ENCODE data around the gene ACRBP.

ACRBP gene

DNA sequence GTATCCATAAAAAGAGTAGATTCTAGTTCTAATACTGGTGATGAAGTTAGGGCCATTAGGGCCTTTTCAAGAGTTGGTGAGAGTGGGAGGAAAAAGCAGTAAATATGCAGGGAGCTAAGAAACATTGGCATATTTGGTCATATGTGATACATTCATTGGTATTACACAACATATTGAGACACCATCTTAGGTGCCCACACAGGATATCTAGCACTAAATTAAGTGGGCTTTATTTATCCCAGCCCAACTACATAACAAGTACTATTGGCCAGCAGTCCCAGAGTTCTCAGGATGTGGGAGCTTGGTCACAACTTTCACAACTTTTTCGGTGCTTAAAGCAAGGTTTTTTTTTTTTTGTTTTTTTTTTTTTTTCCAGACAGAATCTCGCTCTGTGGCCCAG is 17.7 kb upstream of the ACRBP start:
- peak overlapping the region; percentile 7 for H3K27ac Mint-ChIP-seq

DNA sequence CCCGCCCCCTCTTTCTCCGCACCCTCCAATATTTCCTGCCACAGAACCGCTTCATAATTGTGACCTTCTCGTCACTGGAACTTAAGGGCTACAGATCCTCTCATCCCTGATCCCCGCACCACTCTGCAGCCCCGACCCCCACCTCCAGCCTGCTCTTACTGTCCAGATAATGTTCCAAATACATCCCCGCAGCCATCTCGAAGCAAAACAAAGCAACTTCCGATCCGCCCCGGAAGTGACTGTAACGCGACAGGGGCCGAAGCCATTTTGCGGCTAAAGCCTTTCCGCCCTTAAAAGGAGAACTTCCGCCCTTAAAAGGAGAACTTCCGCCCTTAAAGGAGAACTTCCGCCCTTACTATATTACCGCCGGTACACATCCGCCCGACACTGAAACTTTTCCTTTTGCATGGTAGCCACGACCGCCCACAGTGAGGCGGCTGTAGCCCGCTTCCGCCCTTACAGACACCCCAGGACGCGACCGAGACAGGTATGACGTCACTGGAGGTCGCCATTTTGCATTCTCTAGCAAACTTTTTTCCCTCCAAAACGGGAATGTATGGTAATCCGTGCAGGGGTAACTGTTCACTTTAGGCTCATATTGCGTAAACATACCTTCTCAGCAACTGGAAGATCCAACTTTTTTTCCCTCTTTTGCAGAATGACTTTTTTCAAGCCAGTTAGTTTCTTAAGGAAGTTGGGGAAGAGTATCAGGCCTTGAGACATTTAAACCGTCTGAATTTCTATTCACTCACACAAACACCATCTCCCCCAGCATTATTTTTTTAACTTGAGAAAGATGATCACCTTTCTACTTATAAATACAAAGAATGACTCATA is 15.9 kb upstream of the ACRBP start, which contains the start of gene ING4:
ING4 (minus strand) TSS at position 214 of the 837 bp plus-strand sequence; CDS start at position 196, 18 bp downstream.
- Mint-ChIP-seq H3K4me3 (peak within 1 kb of the TSS; percentile 90), H3K4me1 (ENCODE audit: low read depth) (peaks cover 16% of the 10 kb centered on the region), H3K9me3 (no peaks in the 10 kb centered on the region), H3K36me3 (ENCODE audit: low read depth) (peaks cover 24% of the 10 kb centered on the region), H3K27ac (peak within 1 kb of the TSS; percentile 92), H3K27me3 (ENCODE audit: low read depth) (no peaks in the 10 kb centered on the region)

More for the DNA sequence above, 17.7 kb upstream of the ACRBP start:
- Mint-ChIP-seq H3K4me3 (no peak overlapping the region), H3K27me3 (ENCODE audit: low read depth) (no peaks in the 10 kb centered on the region), H3K9me3 (no peaks in the 10 kb centered on the region), H3K36me3 (ENCODE audit: low read depth) (peaks cover 31% of the 10 kb centered on the region), H3K4me1 (ENCODE audit: low read depth) (peaks cover 16% of the 10 kb centered on the region)

DNA sequence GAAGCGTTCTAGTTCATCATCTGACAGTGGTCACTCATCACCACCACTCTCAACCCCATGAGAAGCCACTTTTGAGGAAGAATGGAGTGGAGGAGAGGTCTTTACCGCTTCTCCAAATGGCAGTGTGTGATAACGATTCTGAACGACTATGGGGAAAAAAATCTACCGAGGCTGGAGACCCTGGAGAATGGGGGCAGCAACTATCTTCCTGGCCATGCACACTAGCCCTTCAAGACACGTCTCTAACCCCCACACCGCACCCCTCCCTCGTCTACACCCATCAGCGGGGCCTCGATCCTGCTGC is 15.3 kb upstream of the ACRBP start:
- Mint-ChIP-seq H3K4me3 (peak overlapping the region; percentile 90), H3K9me3 (no peaks in the 10 kb centered on the region), H3K27ac (peak overlapping the region; percentile 92)

GRCh38 chr12:6653987-6654386 is 6.8 kb upstream of the ACRBP start:
- H3K27ac Mint-ChIP-seq, result no peak overlapping the region
- H3K9me3 Mint-ChIP-seq, result no peaks in the 10 kb centered on the region
- H3K4me3 Mint-ChIP-seq, result no peak overlapping the region
- no peaks in the 10 kb centered on the region for H3K4me1 Mint-ChIP-seq (ENCODE audit: low read depth)
- H3K36me3 Mint-ChIP-seq (ENCODE audit: low read depth), result peaks cover 21% of the 10 kb centered on the region
- H3K27me3 Mint-ChIP-seq (ENCODE audit: low read depth), result no peaks in the 10 kb centered on the region

More for the DNA sequence above, 15.3 kb upstream of the ACRBP start:
- Mint-ChIP-seq H3K4me1 (ENCODE audit: low read depth) (peaks cover 16% of the 10 kb centered on the region), H3K36me3 (ENCODE audit: low read depth) (peaks cover 19% of the 10 kb centered on the region), H3K27me3 (ENCODE audit: low read depth) (no peaks in the 10 kb centered on the region)

DNA sequence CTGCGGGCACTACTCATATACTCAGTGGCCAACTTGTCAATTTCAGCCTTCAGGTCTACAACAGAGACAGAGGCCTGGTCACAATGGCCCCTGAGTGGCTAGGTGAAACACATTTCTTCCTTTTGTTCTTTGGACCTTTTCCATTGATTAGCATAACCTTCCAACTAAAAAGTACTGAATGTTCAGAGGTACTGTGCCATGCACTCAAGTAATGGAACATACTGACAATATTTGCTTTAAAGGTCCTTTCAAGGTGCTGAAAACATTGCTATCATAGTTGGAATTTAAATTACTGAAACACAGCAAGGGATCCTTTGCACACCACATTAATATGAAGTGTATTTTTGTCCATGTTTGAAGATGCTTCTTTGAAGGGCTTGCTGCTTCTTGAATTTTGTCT is 6.1 kb upstream of the ACRBP start:
- H3K36me3 Mint-ChIP-seq (ENCODE audit: low read depth), result peaks cover 17% of the 10 kb centered on the region
- H3K27me3 Mint-ChIP-seq (ENCODE audit: low read depth), result no peaks in the 10 kb centered on the region
- no peak overlapping the region for H3K27ac Mint-ChIP-seq
- H3K4me3 Mint-ChIP-seq, result no peak overlapping the region
- H3K9me3 Mint-ChIP-seq, result no peaks in the 10 kb centered on the region
- H3K4me1 Mint-ChIP-seq (ENCODE audit: low read depth), result no peaks in the 10 kb centered on the region

GRCh38 chr12:6652391-6652790 is 5.2 kb upstream of the ACRBP start:
- Mint-ChIP-seq H3K36me3 (ENCODE audit: low read depth) (peaks cover 21% of the 10 kb centered on the region), H3K27ac (no peak overlapping the region), H3K9me3 (no peaks in the 10 kb centered on the region), H3K4me1 (ENCODE audit: low read depth) (no peaks in the 10 kb centered on the region), H3K27me3 (ENCODE audit: low read depth) (no peaks in the 10 kb centered on the region), H3K4me3 (no peak overlapping the region)

- H3K9me3 Mint-ChIP-seq, result no peaks in the 10 kb centered on the region
- H3K4me3 Mint-ChIP-seq, result no peak overlapping the region
- H3K4me1 Mint-ChIP-seq (ENCODE audit: low read depth), result peaks cover 4% of the 10 kb centered on the region
- no peak overlapping the region for H3K27ac Mint-ChIP-seq
- H3K27me3 Mint-ChIP-seq (ENCODE audit: low read depth), result no peaks in the 10 kb centered on the region
- peaks cover 25% of the 10 kb centered on the region for H3K36me3 Mint-ChIP-seq (ENCODE audit: low read depth)
Measured at GRCh38 chr12:6650832-6651231, 3.6 kb upstream of the ACRBP start.

DNA sequence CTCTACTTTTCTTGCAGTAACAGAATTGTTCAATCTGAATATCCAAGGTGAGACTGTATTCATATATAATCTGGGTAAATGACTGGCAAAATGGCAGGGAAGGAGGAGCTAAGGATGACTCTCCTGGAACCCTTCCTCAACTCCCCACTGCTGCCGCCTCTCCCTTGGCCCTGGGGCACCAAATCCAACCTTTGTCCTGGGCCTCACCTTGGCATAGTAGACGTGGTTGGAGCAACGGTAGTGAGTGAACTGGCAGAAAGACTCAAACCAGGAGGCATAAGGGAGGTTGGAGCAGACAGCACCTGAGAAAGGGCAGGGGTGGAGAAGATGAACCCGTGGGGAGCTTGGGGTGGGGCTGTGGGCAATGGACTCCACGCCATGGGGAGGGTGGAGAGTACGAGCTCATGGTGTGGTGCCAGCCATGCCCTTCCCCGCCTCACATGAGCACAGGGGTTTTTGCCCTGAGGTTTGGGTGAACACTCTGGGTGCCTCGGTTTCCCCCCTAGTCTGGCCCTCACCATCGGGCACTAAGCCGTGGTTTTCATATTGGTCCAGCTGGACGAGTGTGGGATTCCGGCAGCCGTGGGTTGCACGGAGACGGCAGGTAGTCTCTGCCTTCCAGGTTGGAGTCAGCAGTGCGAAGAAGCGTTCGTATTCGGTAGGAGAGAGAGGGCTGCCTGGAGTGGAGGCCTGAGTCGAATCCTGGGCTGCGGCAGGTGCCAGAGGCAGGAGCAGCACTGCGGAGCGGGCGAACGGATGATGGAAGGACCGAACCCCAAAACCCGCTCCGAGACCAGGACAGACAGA is 753 bp downstream of the ACRBP start:
- Mint-ChIP-seq H3K9me3 (peaks cover 22% of the 10 kb centered on the region), H3K27ac (peak overlapping the region; percentile 52), H3K36me3 (ENCODE audit: low read depth) (peaks cover 23% of the 10 kb centered on the region), H3K4me1 (ENCODE audit: low read depth) (peaks cover 10% of the 10 kb centered on the region), H3K4me3 (peak overlapping the region; percentile 66), H3K27me3 (ENCODE audit: low read depth) (peaks cover 12% of the 10 kb centered on the region)

DNA sequence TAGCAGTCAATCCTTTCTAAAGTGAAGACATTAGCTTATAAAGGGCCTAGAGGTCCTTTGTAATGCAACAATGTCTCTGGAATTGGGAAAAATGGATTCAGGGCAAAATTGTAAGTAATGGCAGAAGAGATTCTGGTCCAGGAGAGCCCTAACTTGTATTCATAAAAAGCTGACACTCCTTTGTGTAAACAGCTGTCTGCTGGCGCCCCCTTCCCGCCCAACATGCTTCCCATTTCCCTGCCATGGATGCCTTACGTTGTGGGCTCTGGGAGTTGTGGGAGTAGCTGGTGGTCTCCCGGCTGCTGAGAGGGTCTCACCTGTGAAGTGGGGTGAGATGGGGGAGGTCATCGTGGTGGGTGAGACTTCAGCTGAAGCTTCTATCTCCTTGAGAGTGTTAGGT is 2.3 kb downstream of the ACRBP start:
- H3K27me3 Mint-ChIP-seq (ENCODE audit: low read depth), result peaks cover 21% of the 10 kb centered on the region
- H3K27ac Mint-ChIP-seq, result no peak overlapping the region
- peaks cover 19% of the 10 kb centered on the region for H3K36me3 Mint-ChIP-seq (ENCODE audit: low read depth)
- no peak overlapping the region for H3K4me3 Mint-ChIP-seq
- H3K9me3 Mint-ChIP-seq, result peaks cover 22% of the 10 kb centered on the region
- H3K4me1 Mint-ChIP-seq (ENCODE audit: low read depth), result peaks cover 10% of the 10 kb centered on the region

DNA sequence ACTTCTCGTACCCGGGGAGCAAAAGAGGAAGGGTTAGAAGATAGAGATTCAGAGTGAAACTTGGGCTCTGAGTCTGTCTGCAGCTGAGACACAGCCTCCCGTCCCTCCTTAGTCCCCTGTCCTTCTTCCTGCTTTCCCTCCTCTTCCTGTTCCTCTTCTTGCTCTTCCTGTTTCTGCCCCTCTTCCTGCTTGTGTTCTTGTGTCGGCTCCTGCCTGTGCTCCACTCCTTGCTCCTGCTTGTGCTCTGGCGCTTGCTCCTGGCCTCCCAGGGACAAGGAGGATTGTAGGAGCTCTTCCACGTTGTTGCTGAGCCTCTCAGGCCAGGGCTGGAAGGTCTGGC is 3.0 kb downstream of the ACRBP start:
- Mint-ChIP-seq H3K27ac (no peak overlapping the region), H3K4me3 (no peak overlapping the region)

GRCh38 chr12:6643569-6644256 is 3.5 kb downstream of the ACRBP start:
- Mint-ChIP-seq H3K27ac (no peak overlapping the region), H3K36me3 (ENCODE audit: low read depth) (peaks cover 19% of the 10 kb centered on the region), H3K9me3 (peaks cover 22% of the 10 kb centered on the region), H3K27me3 (ENCODE audit: low read depth) (peaks cover 21% of the 10 kb centered on the region), H3K4me1 (ENCODE audit: low read depth) (peaks cover 10% of the 10 kb centered on the region), H3K4me3 (no peak overlapping the region)

More for the DNA sequence above, 3.0 kb downstream of the ACRBP start:
- Mint-ChIP-seq H3K9me3 (peaks cover 22% of the 10 kb centered on the region), H3K27me3 (ENCODE audit: low read depth) (peaks cover 21% of the 10 kb centered on the region), H3K4me1 (ENCODE audit: low read depth) (peaks cover 10% of the 10 kb centered on the region), H3K36me3 (ENCODE audit: low read depth) (peaks cover 19% of the 10 kb centered on the region)

GRCh38 chr12:6641131-6641530 is 6.1 kb downstream of the ACRBP start:
- peaks cover 8% of the 10 kb centered on the region for H3K4me1 Mint-ChIP-seq (ENCODE audit: low read depth)
- H3K27me3 Mint-ChIP-seq (ENCODE audit: low read depth), result peaks cover 21% of the 10 kb centered on the region
- H3K36me3 Mint-ChIP-seq (ENCODE audit: low read depth), result peaks cover 6% of the 10 kb centered on the region
- H3K4me3 Mint-ChIP-seq, result no peak overlapping the region
- H3K27ac Mint-ChIP-seq, result no peak overlapping the region
- H3K9me3 Mint-ChIP-seq, result peaks cover 22% of the 10 kb centered on the region

DNA sequence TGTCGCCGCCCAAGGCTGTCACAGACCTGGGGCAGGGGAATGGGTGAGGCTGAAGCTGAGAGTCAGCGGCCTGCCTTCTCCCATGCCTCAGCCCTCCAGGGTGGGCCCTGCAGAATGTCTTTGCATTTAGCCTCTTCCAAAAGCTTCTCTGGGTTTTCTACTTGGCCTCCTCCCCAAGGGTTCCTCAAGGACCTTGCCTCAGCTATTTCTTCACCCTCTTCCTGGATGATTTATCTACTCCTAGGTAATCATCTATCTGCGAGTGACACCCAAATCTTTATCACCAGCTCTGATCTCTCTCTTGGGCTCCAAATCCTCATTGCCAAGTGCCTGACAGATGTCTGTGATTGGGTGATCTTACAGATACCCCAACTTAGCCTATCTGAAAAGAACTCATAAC is 6.7 kb downstream of the ACRBP start:
- Mint-ChIP-seq H3K9me3 (peaks cover 22% of the 10 kb centered on the region), H3K27ac (peak overlapping the region; percentile 22), H3K36me3 (ENCODE audit: low read depth) (peaks cover 6% of the 10 kb centered on the region), H3K4me3 (no peak overlapping the region), H3K4me1 (ENCODE audit: low read depth) (peaks cover 9% of the 10 kb centered on the region), H3K27me3 (ENCODE audit: low read depth) (peaks cover 21% of the 10 kb centered on the region)

- peaks cover 16% of the 10 kb centered on the region for H3K9me3 Mint-ChIP-seq
- no peak overlapping the region for H3K4me3 Mint-ChIP-seq
- peaks cover 3% of the 10 kb centered on the region for H3K36me3 Mint-ChIP-seq (ENCODE audit: low read depth)
- peaks cover 9% of the 10 kb centered on the region for H3K4me1 Mint-ChIP-seq (ENCODE audit: low read depth)
- H3K27ac Mint-ChIP-seq, result no peak overlapping the region
- peaks cover 21% of the 10 kb centered on the region for H3K27me3 Mint-ChIP-seq (ENCODE audit: low read depth)
Measured at GRCh38 chr12:6639151-6639801, 8.0 kb downstream of the ACRBP start.
